Stomach (tissue), 9 donors: ENCODE measurements around the gene TMTC2. TPM values are rescaled to one million over a fixed set of nuclear protein-coding genes. Genes with fewer than 3 reads are reported as not detected.

ENCODE experiments used
- DNase-seq, 2 donors: peaks; one replicate each; pipeline versions ENCODE4 v3.0.0 to v3.0.0-alpha.2; 2013 to 2019
- H3K27ac ChIP-seq, 5 donors: fragments of 200-600 bp in 4 of 5; sonication (generic) in 4 of 5; one replicate each; pipeline ENCODE4 v1.5.1; 2013 to 2019; ENCODE audit warnings: mild to moderate bottlenecking in 1 of 5, moderate library complexity in 1 of 5
- H3K27me3 ChIP-seq, 3 donors: fragments of 200-600 bp; sonication (generic); one replicate each; pipeline ENCODE4 v1.5.1; 2017 to 2019; ENCODE audit warnings: mixed run types in 1 of 3
- H3K36me3 ChIP-seq, 4 donors: fragments of 200-600 bp; sonication (generic); 1 replicate in 3 of 4; 2 replicates in 1 of 4; pipeline ENCODE4 v1.5.1; 2016 to 2019
- H3K4me1 ChIP-seq, 4 donors: fragments of 200-600 bp; sonication (generic); one replicate each; pipeline ENCODE4 v1.5.1; 2016 to 2019
- H3K4me3 ChIP-seq, 4 donors: fragments of 200-600 bp; sonication (generic) in 3 of 4; one replicate each; pipeline ENCODE4 v1.5.1; 2016 to 2019; ENCODE audit warnings: mild to moderate bottlenecking in 1 of 4
- H3K9me3 ChIP-seq, 4 donors: fragments of 200-600 bp; sonication (generic); one replicate each; pipeline ENCODE4 v1.5.1; 2016 to 2019
- EP300 ChIP-seq: sonication (generic); formaldehyde crosslinking; IDR thresholded peaks from one replicate; pipeline ENCODE4 v1.6.1; 2017; ENCODE audit warnings: antibody characterized with exemption
- POLR2A ChIP-seq, 4 donors: fragments of 450-650 bp; IDR thresholded peaks; one replicate each; pipeline ENCODE4 v1.6.1; 2016; ENCODE audit warnings: antibody characterized with exemption in 4 of 4, control low read depth in 2 of 4, mild to moderate bottlenecking in 1 of 4, moderate library complexity in 1 of 4
- POLR2AphosphoS5 ChIP-seq, 3 donors: sonication (generic); formaldehyde crosslinking; IDR thresholded peaks; one replicate each; pipeline ENCODE4 v1.6.1; 2016; ENCODE audit warnings: antibody characterized with exemption in 3 of 3
- WGBS, 5 donors: extraction: QIAGEN DNeasy Blood & Tissue Kit in 3 of 5; methylation state at CpG; one replicate each; pipeline versions ENCODE4 v1.1.5 to v1.1.7; 2013 to 2018; 5-methylcytosine and 5-hydroxymethylcytosine counted together
- intact Hi-C: fragments of 100-400 bp; cut with DNase I; formaldehyde crosslinking; loops from one replicate; pipeline ENCODE4 v1.15.1; 2023; ENCODE audit warnings: low total_unique reads
- polyA plus RNA-seq, 3 donors: library from polyadenylated mRNA; stranded (reverse); fragments of 200-250 nt; gene quantifications; one replicate each; pipeline ENCODE4 v1.2.3, GENCODE V29; 2013
- total RNA-seq, 5 donors: library from RNA; depleted of rRNA; stranded (reverse); fragments of >200 nt; gene quantifications; one replicate each; pipeline versions ENCODE4 v1.1.0 to v1.2.3, GENCODE V29; 2014 to 2016
- TF ChIP-seq, protein P1 (sequence below), 7 experiments: fragments of 450-650 bp in 4 of 7; fragments of 200-600 bp in 3 of 7; sonication (generic) in 3 of 7; IDR thresholded peaks; one replicate each; pipeline ENCODE4 v1.5.1; 2016 to 2019; ENCODE audit warnings: antibody characterized with exemption in 7 of 7, control low read depth in 2 of 7, mild to moderate bottlenecking in 1 of 7
- donor health status: healthy with polysubstance abuse.
- donor health status: Bipolar disorder and iron deficiency.
- donor health status: healthy.

The TMTC2 gene
- total and polyA plus RNA-seq, 8 donors: 6.1 to 60.0 (median 27.5) TPM

DNA sequence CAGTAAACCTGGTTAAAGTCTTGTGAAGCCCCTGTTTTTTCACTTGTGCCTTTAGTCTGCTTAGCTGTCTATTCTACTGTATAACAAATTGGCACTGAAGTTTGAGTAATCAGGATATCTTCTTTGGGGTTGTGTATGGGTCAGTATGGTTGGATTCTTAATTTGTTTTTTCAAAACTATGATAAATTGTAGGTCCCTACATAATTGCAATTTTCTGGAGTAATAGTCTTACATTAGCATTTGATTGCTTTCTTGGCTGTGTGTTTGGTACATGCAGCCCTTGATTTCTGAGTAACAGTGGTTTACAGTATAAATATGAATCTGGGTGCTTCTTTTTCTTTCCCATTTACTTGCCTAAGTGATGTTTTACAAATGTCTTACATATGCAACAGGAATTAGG is 186.6 kb downstream of the TMTC2 start:
- no peak for DNase-seq
- no peak for TF ChIP-seq POLR2AphosphoS5 (IDR thresholded peaks at IDR 0.05)
- TF ChIP-seq EP300: no peak
- TF ChIP-seq, protein P1, sequence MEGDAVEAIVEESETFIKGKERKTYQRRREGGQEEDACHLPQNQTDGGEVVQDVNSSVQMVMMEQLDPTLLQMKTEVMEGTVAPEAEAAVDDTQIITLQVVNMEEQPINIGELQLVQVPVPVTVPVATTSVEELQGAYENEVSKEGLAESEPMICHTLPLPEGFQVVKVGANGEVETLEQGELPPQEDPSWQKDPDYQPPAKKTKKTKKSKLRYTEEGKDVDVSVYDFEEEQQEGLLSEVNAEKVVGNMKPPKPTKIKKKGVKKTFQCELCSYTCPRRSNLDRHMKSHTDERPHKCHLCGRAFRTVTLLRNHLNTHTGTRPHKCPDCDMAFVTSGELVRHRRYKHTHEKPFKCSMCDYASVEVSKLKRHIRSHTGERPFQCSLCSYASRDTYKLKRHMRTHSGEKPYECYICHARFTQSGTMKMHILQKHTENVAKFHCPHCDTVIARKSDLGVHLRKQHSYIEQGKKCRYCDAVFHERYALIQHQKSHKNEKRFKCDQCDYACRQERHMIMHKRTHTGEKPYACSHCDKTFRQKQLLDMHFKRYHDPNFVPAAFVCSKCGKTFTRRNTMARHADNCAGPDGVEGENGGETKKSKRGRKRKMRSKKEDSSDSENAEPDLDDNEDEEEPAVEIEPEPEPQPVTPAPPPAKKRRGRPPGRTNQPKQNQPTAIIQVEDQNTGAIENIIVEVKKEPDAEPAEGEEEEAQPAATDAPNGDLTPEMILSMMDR (IDR thresholded peaks at IDR 0.05): no peak
- no peak for TF ChIP-seq POLR2A (IDR thresholded peaks at IDR 0.05)
- intact Hi-C loops: no loop called here
- no peak overlapping the region for H3K4me3 ChIP-seq
- H3K27ac ChIP-seq: no peak overlapping the region
- no peaks in the 10 kb centered on the region for H3K36me3 ChIP-seq
- H3K27me3 ChIP-seq: no peaks in the 10 kb centered on the region
- H3K9me3 ChIP-seq: no peaks in the 10 kb centered on the region
- H3K4me1 ChIP-seq: peaks cover 3 to 35% (median 18%) of the 10 kb centered on the region in 4 donors

DNA sequence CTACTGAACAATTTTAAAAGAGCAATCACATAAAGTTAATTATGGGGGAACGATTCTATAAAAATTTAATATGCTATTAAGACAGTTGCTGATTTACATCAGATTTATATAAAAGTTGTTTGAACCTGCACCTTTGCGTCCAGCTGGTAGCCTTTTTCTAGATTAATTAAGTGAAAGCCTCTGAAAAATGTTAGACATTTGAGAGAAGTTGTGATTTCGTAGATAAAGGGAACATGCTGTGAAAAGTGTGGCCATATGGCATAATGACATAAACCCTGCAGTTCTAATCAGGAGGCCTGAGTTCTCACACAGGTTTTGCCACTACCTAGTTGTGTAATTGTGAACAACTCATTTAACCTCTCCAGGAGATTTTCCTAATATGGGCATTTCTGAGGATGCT is 187.2 kb downstream of the TMTC2 start:
- Histone ChIP-seq H3K27me3 (no peaks in the 10 kb centered on the region), H3K9me3 (no peaks in the 10 kb centered on the region), H3K4me1 (peaks cover 3 to 35% (median 18%) of the 10 kb centered on the region in 4 donors), H3K36me3 (no peaks in the 10 kb centered on the region), H3K4me3 (no peak overlapping the region), H3K27ac (no peak overlapping the region)
- DNase-seq: no peak
- 82 to 94% (median 86%) methylated on average over 3 of the region's 3 CpGs for WGBS, 5 donors
- TF ChIP-seq EP300: no peak
- no peak for TF ChIP-seq POLR2AphosphoS5 (IDR thresholded peaks at IDR 0.05)
- TF ChIP-seq POLR2A (IDR thresholded peaks at IDR 0.05): no peak
- TF ChIP-seq, protein P1 (IDR thresholded peaks at IDR 0.05): no peak
- intact Hi-C loops: no loop called here

DNA sequence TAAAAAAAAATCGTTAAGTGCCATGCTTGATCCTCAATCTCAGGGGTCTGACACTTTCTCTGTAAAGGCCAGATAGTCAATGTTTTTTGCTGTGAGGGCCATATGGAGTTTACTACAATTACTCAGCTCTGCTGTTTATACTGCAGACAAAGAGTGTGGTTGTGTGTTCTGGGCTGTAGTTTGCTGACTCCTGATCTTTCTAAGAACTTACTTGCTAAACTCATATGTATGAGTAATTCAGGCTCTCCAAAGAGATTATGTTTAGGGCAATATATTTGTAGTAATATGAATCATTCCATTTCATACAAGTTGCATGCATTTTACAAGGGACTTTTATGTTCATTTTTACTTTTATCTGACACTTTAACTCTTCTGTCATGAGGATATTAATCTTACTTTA is 188.2 kb downstream of the TMTC2 start:
- H3K27ac ChIP-seq: no peak overlapping the region
- DNase-seq: peak in 1 of 2 donors; percentile 57
- H3K9me3 ChIP-seq: no peaks in the 10 kb centered on the region
- H3K4me1 ChIP-seq: peaks cover 3 to 42% (median 22%) of the 10 kb centered on the region in 4 donors
- intact Hi-C loops: no loop called here
- no peaks in the 10 kb centered on the region for H3K36me3 ChIP-seq
- H3K4me3 ChIP-seq: no peak overlapping the region
- H3K27me3 ChIP-seq: no peaks in the 10 kb centered on the region
- TF ChIP-seq, protein P1 (IDR thresholded peaks at IDR 0.05): no peak
- TF ChIP-seq POLR2AphosphoS5 (IDR thresholded peaks at IDR 0.05) (no peak), EP300 (no peak), POLR2A (IDR thresholded peaks at IDR 0.05) (no peak)
- 48 to 84% (median 69%) methylated on average over 1 of the region's 1 CpG for WGBS, 5 donors

DNA sequence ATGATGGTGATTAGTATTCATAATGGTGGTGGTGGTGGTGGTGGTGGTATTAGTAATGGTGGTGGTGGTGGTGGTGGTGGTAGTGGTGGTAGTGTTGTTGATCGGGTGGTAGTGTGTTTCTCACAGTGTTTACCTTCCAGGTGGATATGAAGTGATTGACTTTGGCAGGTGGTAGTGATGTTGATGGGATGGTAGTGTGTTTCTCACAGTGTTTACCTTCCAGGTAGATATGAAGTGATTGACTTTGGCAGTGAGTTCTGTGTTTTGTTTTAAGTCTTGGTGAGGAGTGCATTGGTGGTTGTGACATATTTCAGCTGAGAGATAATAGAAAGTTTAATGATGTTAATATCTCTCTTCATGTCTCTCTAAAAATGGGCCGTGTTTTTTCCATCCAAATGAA is 189.4 kb downstream of the TMTC2 start:
- Histone ChIP-seq H3K27me3 (no peaks in the 10 kb centered on the region), H3K4me3 (no peak overlapping the region), H3K36me3 (no peaks in the 10 kb centered on the region), H3K27ac (no peak overlapping the region), H3K9me3 (no peaks in the 10 kb centered on the region), H3K4me1 (peaks cover 2 to 42% (median 20%) of the 10 kb centered on the region in 4 donors)
- WGBS, 5 donors: 54 to 83% (median 65%) methylated on average over 2 of the region's 2 CpGs
- intact Hi-C loops: no loop called here
- no peak for TF ChIP-seq POLR2A (IDR thresholded peaks at IDR 0.05)
- TF ChIP-seq POLR2AphosphoS5 (IDR thresholded peaks at IDR 0.05): no peak
- TF ChIP-seq, protein P1 (IDR thresholded peaks at IDR 0.05): no peak
- no peak for TF ChIP-seq EP300
- no peak for DNase-seq
